Measurements from ENCODE around the gene ESD.

The ESD gene

DNA sequence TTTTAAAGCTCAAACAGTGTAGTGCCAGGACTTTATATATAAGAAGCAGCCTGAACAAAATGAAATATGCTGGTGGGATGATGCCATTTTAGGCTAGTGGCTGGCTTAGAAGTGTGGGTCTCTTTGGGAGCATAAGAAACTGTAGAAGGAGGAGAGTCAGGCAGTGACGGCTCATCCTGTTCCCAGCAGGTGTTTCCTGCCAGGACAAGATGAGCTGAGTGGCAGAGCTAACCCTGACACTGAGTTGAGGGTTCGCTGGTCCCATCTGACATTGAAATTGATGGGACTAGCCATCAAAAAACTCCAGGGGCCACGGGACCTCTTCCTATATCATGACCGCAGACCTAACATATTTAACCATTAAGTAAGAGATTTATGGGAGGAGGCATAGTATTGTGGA lies 51.3 kb downstream of the ESD start:
- DNase-seq (ENCODE audit: low read depth) = no peak

DNA sequence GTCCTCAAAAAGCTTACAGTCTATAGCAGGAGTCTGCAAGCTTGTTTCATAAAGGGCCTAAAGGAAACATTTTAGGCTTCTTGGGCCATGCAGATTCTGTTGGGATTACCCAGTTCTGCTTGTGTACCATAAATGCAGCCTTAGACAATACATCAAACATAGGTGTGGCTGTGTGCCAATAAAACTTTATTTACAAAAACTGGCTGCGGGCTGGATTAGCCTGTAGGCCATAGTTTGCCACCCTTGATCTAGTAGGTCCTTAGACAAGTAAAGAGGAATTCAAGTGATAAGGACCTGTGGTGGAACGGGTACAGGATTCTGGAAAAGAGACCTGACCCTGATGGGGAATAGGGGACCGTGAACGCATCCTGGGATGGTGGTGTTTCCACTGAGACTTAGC lies 51.9 kb downstream of the ESD start:
- no peak for DNase-seq (ENCODE audit: low read depth)

DNA sequence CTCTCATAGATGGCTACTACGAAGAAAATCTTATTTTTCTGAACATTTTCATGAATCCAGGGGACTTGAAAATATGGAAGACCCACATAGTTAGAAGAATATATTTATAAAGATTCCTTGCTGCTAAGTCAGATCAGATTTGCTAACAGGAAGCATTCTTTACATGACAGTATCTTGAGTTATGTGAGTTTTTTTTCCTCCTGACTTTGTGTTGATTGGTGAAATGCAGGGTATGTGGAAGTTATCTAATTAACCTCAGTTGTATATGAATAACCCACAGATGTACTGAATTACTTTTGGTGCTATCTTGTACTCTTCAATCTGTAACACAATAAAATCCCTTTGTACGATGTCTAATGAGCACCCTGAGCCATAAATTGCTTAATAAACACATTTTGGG lies 53.8 kb downstream of the ESD start:
- peak; percentile 80 for DNase-seq (ENCODE audit: low read depth)

DNA sequence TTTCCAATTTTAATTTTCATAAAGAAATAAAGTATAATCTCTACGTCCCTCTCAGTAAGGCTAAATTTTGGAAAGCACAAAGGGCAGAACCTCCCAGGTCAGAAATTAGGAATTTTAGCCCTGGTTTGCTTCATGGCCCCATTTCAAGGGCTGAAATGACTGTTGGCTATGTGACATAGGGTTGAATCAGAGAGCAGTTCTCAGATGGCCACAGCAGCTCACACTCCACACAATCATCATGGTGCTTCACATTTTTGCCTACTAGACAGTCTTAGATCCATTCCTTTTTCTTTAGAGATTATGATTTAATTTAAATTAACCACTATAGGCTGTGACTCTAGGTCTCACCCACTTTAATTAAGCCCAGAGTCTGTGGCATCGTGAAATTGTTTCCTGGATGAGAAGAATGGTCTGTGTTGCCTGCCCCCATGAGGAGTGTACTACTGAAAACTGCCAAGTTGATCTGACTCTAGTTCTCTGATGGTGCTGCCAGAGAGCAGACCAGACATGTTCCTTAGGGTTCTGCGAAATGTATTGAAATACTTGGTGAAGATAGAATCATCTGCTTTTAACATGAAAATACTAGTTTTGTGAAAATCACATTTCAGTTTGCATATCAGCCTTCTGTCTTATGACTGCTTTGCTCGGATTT lies 57.4 kb downstream of the ESD start:
- no peak for DNase-seq (ENCODE audit: low read depth)

DNA sequence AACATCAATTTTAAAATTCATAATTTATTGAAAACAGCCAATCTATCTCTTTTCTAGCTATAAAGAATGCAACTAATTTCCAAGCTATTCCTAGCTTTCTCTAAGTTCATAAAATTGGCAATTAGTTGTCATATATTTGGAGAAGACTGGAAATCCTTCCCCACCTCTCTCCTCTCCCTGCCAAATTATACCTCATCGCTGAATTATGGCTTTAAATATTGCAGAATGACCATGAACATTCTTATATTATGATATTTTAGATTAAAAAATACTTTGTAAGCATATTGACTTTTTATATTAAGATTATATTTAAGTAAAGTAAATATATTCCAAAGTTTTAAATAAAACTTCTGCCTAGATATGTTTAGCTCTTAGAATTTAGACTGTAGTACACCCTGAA lies 58.2 kb downstream of the ESD start:
- DNase-seq (ENCODE audit: low read depth) = no peak

DNA sequence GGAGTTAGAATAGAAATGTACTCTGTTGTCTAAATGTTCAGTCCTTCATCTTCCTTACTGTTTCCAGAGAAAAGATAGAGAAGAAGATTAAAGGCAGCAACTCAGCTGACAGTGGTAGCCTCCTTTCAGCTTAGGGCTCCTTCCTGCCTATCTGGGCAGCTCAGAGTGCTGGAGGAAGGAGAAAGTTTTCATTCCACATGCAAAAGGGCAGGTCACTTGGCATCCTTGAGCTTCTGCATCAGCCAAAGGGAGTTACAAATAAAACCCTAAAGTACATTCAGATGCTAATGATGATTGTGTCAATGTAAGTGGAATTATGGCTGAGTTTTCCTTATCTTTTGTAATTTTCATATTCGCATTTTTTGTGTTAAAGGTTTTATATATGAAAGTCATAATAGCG lies 58.9 kb downstream of the ESD start:
- peak; percentile 43 for DNase-seq (ENCODE audit: low read depth)

DNA sequence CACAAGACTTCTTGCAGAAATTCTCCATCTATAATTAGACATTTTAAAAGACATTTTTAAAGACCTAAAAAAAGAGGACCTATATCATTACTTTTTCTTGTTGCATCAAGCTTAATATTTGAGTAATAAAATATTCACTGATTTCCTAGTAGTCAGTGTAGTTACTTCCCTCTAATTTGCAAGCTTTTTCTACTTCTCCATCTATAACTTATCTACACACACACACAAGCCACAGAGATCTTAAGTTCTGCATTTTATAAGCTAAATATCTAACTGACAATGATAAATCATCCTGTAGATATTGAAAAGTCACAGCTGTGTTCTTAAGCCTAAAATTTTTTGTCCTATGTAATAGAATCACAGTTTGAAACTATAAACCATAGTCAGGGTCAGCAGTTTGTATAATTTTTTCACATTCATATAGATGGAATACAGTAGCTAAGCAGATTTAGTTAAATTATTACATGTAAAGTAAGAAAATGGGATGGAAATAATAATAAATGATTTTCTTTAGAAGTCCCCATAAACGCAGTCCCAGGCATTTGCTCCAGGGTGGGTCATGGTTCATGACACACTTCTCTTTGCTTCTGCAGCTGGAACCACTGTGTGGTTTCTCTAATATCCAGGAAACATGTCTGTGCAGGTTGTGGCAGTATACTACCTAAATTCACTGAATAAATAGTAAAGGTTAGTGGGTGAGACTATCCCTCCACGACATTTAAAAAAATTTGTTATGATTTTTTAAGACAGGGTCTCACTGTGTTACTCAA lies 60.2 kb downstream of the ESD start:
- DNase-seq (ENCODE audit: low read depth) = no peak

DNA sequence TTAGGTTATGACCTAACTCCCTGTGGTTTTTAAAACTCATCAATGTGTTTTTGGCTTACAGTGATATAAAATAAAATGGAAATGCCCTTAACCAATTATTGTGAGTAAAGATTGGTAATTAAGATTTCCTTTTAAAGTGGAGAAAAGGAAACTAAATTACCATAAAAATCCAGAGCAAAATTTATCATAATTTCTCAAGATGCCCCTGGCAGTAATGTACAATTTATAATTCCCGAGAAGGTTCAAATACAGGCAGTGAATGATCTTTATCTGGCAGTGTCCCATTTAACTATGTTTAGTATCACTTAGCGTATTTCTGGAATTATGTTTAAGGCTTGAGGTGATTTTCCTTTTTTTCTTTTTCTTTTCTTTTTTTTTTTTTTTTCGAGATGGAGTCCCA lies 61.5 kb downstream of the ESD start:
- no peak for DNase-seq (ENCODE audit: low read depth)

DNA sequence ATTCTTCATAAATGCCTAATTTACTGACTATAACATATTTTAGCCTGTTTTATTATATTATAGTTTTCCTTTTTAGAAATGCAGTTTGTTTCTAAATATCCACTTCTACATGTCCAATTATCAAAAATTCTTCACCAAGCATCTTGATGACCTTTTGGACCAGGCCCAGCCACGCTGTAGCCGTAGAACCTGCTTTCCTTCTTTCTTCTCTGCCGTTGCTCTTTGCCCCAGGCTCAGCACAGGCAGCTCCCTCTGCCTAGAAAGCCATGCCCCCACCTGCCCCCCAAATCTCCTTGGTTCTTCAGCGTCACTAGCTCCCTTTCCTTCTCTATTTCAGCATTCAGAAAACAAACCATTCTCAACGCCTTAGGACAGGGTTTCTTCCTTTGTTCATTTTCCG lies 65.4 kb downstream of the ESD start:
- no peak for DNase-seq (ENCODE audit: low read depth)

DNA sequence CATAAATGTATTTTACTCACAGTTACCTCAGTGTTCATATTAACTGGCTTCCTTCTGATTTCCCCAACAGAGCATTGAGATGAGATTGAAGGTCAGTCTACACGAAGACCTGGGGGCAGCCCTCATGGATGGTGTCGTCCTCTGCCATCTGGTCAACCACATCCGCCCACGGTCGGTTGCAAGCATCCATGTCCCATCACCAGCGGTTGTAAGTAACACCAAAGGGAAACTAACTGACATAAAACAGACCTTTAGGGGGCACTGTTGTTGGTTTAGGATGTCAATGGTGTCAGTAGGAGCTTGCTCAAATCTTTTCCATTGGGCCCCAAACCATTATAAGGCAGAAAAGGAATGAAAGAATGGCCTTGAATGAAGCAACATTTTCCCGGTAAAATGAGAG lies 68.2 kb downstream of the ESD start:
- DNase-seq (ENCODE audit: low read depth) = peak; percentile 15

DNA sequence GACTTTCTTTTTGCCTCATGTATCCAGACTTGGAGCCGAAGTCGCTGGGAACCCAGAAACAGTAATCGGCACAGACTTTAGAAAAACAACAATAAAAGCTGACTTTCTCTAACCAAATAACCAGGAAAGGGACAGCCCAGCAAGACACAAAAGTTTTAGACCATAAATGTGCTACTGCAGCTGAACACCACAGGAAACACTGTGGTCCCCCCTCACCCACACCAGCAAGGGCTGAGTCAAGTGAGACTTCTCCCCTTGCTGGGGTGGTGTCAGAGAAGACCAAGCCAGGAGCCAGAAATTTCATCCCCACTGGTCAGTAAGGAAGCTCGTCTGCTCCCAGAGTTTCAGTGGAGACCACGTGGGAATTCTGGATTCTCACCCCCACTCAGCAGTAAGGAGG lies 70.6 kb downstream of the ESD start:
- DNase-seq (ENCODE audit: low read depth) = no peak
